Measurements from ENCODE around the gene COX8C.

The COX8C gene

DNA sequence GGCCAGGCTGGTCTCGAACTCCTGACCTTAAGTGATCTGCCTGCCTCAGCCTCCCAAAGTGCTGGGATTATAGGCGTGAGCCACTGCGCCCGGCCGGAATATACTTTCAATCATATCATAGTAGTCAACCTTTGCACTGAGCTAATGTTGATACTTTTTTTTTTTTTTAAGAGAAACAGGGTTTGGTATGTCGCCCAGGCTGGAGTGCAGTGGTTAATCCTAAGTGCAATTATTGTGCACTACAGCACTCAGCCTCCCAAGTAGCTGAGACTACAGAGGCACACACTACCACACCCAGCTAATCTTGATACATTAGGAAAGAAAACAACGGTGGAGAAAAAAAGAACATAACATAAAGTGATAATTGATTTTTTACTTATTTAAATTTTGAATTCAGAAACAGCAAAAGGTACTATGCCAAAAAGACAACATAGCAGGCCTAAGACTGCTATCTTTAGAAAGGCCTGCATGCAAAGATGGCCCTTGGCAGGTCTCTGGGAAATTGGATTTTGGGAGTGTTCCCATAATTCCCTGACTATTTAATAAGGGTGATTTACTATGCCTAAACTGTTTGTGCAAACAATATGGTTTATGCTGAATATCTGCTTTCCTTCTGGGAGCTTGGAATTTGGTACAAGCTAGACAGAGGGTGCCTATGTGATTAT lies 29.6 kb upstream of the COX8C start:
- H3K4me1 ChIP-seq, result peaks cover 0 to 59% (median 18%) of the 10 kb centered on the region in 4 donors
- TF ChIP-seq, protein P1, sequence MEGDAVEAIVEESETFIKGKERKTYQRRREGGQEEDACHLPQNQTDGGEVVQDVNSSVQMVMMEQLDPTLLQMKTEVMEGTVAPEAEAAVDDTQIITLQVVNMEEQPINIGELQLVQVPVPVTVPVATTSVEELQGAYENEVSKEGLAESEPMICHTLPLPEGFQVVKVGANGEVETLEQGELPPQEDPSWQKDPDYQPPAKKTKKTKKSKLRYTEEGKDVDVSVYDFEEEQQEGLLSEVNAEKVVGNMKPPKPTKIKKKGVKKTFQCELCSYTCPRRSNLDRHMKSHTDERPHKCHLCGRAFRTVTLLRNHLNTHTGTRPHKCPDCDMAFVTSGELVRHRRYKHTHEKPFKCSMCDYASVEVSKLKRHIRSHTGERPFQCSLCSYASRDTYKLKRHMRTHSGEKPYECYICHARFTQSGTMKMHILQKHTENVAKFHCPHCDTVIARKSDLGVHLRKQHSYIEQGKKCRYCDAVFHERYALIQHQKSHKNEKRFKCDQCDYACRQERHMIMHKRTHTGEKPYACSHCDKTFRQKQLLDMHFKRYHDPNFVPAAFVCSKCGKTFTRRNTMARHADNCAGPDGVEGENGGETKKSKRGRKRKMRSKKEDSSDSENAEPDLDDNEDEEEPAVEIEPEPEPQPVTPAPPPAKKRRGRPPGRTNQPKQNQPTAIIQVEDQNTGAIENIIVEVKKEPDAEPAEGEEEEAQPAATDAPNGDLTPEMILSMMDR (IDR thresholded peaks at IDR 0.05), result no peak
- intact Hi-C loops (cut with DNase I; ENCODE audit: low total_unique reads), result no loop called here
- H3K27me3 ChIP-seq, result no peaks in the 10 kb centered on the region
- H3K4me3 ChIP-seq, result no peak overlapping the region
- DNase-seq, result no peak
- H3K9me3 ChIP-seq, result no peaks in the 10 kb centered on the region
- H3K36me3 ChIP-seq, result no peaks in the 10 kb centered on the region
- no peak overlapping the region for H3K27ac ChIP-seq

DNA sequence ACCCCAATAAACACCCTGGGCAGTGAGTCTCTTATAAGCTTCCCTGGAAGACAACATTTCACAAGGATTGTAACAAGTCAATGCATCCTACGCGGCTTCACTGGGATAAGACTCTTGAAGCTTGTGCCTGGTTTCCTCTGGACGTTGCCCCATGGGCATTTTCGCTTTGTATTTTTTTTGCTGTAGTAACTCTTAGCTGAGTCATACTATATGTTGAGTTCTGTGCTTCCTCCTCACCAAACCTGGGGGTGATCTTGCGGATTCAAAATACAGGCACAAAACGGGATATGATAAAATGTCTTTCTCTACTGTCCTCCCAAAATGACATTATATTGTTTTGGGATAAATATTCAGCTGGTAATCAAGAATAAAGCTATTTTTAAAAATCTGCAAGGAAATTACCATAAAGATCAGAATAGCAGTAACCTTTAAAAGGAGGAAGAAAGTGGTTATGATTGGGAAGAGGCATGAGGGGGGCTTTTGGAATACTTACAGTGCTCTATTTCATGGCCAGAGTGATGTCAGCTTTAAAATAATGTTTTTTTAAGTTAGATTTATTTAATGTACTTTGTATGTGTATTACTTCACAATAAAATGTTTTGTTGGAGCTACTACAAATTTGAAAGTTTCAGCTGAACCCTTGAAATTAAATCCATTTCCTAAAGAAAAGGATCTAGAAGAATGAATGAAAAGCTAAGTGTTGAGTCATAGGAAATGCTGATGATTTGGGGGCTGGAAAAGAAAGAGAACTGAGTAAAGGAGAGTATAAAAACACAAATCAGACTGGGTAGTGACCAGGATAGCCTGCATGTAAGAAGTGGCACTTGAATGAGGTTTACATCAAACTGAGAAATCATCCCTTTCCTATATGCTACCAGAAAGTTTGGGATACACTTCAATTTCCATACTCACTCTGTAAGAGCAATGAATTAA lies 28.8 kb upstream of the COX8C start:
- Histone ChIP-seq H3K4me1 (peaks cover 0 to 51% (median 12%) of the 10 kb centered on the region in 4 donors), H3K27ac (no peak overlapping the region), H3K4me3 (no peak overlapping the region), H3K36me3 (no peaks in the 10 kb centered on the region), H3K9me3 (no peaks in the 10 kb centered on the region), H3K27me3 (no peaks in the 10 kb centered on the region)
- DNase-seq, result no peak
- TF ChIP-seq, protein P1 (IDR thresholded peaks at IDR 0.05), result no peak
- intact Hi-C loops (cut with DNase I; ENCODE audit: low total_unique reads), result no loop called here

DNA sequence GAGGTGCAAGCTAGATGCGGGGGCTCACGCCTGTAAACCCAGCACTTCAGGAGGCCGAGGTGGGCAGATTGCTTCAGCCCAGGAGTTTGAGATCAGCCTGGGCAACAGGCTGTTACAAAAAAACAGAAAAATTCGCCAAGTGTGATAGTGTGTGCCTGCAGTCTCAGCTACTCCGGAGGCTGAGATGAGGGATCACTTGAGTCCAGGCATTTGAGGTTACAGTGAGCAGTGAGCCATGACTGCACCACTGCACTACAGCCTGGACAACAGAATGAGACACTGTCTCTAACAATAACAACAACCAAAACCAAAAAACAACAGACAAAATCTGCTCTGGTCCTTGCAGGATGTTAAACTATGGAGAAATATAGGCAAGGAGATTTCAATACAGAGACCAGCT lies 28.1 kb upstream of the COX8C start:
- Histone ChIP-seq H3K27me3 (no peaks in the 10 kb centered on the region), H3K36me3 (no peaks in the 10 kb centered on the region), H3K4me1 (peaks cover 0 to 44% (median 12%) of the 10 kb centered on the region in 4 donors), H3K4me3 (no peak overlapping the region), H3K27ac (no peak overlapping the region), H3K9me3 (no peaks in the 10 kb centered on the region)
- DNase-seq, result no peak
- TF ChIP-seq, protein P1 (IDR thresholded peaks at IDR 0.05), result no peak
- intact Hi-C loops (cut with DNase I; ENCODE audit: low total_unique reads), result no loop called here

DNA sequence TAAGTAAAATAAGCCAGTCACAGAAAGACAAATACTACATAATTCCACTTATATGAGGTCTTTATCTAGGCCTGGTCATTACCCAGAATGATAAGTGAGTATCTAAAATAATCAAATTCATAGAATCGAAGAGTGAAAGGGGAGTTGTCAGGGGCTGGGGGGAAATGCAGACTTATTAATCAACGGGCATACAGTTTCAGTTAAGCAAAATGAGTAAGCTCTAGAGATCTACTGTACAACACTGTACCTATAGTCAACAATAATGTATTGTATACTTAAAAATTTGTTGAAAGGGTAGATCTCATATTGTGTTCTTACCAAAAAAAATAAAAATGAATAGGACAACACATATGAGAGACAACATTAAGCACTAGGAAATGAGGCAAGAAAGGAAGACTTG lies 27.5 kb upstream of the COX8C start:
- TF ChIP-seq, protein P1 (IDR thresholded peaks at IDR 0.05), result no peak
- Histone ChIP-seq H3K9me3 (no peaks in the 10 kb centered on the region), H3K4me3 (no peak overlapping the region), H3K4me1 (peaks cover 0 to 44% (median 12%) of the 10 kb centered on the region in 4 donors), H3K36me3 (no peaks in the 10 kb centered on the region), H3K27ac (no peak overlapping the region), H3K27me3 (no peaks in the 10 kb centered on the region)
- intact Hi-C loops (cut with DNase I; ENCODE audit: low total_unique reads), result no loop called here
- no peak for DNase-seq

DNA sequence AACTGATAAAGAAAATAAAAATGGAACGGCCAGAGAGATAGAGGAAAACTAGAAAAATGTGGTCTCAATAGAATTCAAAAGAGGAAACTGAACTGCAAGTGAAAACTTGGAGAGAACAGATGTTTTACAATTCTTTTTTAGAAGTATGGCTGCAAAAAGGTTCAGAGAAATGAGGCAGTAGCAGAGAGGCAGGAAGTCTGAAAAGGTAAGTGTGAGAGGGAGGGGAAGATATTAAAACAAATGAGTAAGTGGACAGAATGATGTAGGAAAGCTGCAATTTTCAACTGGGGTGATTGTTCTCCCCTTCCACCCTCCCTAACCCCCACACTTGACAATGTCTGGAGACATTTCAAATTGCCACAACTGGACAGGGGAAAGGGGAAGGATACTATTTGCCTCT lies 27.0 kb upstream of the COX8C start:
- Histone ChIP-seq H3K9me3 (no peaks in the 10 kb centered on the region), H3K27ac (no peak overlapping the region), H3K36me3 (no peaks in the 10 kb centered on the region), H3K4me1 (peaks cover 0 to 44% (median 12%) of the 10 kb centered on the region in 4 donors), H3K4me3 (no peak overlapping the region), H3K27me3 (no peaks in the 10 kb centered on the region)
- TF ChIP-seq, protein P1 (IDR thresholded peaks at IDR 0.05), result no peak
- no peak for DNase-seq
- intact Hi-C loops (cut with DNase I; ENCODE audit: low total_unique reads), result no loop called here

All from tibial artery (tissue), 4 donors.